Activated T-helper 1 cell treated with anti-CD3 and anti-CD28 coated beads, Interleukin-12 subunit alpha, Interleukin-12 subunit beta, Interleukin-2, Interleukin-4 antibody, amounts not matched to agents 30 ng/mL and 10 ng/mL and 1 ng/mL, durations not matched to agents 14 hours and 24 hours and 36 hours (primary cell): ENCODE measurements around the gene GRAMD1C. TPM values are rescaled to one million over a fixed set of nuclear protein-coding genes. Genes with fewer than 3 reads are reported as not detected.

Experiments
- DNase-seq: peaks from one replicate; pipeline ENCODE4 v3.0.0; 2021; ENCODE audit warnings: low spot score
- H3K27ac Mint-ChIP-seq: one replicate; pipeline ENCODE4 v1.8.0; 2021; ENCODE audit warnings: mild to moderate bottlenecking, mixed read lengths
- H3K27me3 Mint-ChIP-seq: one replicate; pipeline ENCODE4 v1.8.0; 2022; ENCODE audit warnings: mild to moderate bottlenecking, moderate library complexity, mixed read lengths; ENCODE audit not compliant: insufficient read depth
- H3K36me3 Mint-ChIP-seq: one replicate; pipeline ENCODE4 v1.8.0; 2021; ENCODE audit warnings: low read depth, mixed read lengths
- H3K4me1 Mint-ChIP-seq: one replicate; pipeline ENCODE4 v1.8.0; 2021; ENCODE audit warnings: low read depth, mixed read lengths
- H3K4me3 Mint-ChIP-seq: one replicate; pipeline ENCODE4 v1.8.0; 2021; ENCODE audit warnings: mild to moderate bottlenecking, moderate library complexity, mixed read lengths
- H3K9me3 Mint-ChIP-seq: one replicate; pipeline ENCODE4 v1.8.0; 2021; ENCODE audit warnings: mixed read lengths
- intact Hi-C: fragments of 100-400 bp; cut with micrococcal nuclease; formaldehyde crosslinking; loops from one replicate; pipeline ENCODE4 v1.15.1; 2024
- total RNA-seq: library from RNA; stranded (reverse); gene quantifications from 2 replicates; pipeline ENCODE4 v1.2.3, GENCODE V29; 2022

GRAMD1C gene
- total RNA-seq, 1 donor from 2014 or later = 0.05 TPM

DNA sequence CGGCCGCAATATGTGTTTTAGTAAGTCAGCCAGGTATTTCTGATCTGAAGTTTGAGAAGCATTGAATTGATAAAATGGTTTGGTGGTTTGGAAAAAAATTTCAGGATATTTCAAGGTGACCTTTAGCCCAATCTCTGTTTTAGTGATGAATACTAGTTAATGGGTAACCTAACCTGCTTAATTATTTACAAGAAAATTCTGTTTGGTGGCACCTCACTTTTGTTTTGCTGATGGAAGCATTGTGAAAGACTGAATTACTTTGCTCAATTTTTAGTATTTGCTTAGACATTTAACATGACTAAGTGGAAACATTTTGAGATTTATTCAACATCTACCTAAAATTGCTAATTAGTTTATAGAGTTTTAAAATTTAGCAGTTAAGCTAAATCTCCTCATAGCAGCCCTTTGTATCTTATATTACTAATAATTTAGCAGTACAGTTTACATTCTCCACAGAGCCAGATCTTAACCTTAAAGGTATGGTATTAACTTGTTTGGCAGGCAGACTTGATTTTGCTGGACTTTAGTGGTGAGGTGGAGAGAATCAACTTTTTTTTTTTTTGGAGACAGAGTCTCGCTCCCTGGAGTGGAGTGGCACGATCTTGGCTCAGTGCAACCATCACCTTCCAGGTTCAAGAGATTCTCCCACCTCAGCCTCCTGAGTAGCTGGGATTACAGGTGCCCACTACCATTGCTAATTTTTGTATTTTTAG lies 35.4 kb downstream of the GRAMD1C start:
- Mint-ChIP-seq H3K36me3 (no peaks in the 10 kb centered on the region), H3K27me3 (peaks cover 5% of the 10 kb centered on the region), H3K27ac (no peak overlapping the region), H3K9me3 (no peaks in the 10 kb centered on the region), H3K4me1 (no peaks in the 10 kb centered on the region), H3K4me3 (no peak overlapping the region)
- intact Hi-C loops = no loop called here
- DNase-seq = no peak

DNA sequence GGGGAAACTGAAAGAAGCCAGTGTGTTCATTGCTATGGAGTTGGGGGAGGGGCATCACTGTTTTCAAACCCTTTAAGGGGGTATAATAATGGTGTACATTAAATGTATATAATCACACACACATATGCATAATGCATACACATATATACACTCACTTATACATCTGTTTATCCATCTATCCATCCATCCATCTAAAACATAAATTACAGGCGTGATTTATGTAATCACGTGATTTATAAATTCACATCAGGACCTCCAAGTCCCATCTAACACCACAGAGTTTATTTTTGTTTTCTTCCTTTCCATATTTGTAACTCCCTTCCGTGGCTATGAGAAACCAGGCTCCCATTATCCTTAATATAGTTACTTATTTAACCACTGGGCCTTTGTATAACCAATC lies 39.8 kb downstream of the GRAMD1C start:
- Mint-ChIP-seq H3K27me3 (peaks cover 9% of the 10 kb centered on the region), H3K36me3 (no peaks in the 10 kb centered on the region), H3K4me3 (no peak overlapping the region), H3K4me1 (no peaks in the 10 kb centered on the region), H3K27ac (no peak overlapping the region), H3K9me3 (no peaks in the 10 kb centered on the region)
- intact Hi-C loops = no loop called here
- no peak for DNase-seq

DNA sequence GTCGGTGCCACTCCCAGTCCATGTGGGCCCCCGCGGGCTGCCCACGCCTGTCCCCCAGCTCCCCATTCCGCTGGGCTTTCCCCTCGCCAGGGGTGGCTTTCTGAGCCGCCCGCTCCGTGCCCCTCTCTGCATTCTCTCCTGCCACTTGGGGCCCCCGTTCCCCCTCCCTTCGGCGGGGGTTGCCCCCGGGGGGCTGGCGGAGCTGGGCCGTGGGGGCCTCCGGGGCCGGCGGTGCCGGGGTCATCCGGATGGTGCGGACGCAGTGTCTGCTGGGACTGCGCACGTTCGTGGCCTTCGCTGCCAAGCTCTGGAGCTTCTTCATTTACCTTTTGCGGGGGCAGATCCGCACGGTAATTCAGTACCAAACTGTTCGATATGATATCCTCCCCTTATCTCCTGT lies 46.5 kb downstream of the GRAMD1C start:
- H3K27ac Mint-ChIP-seq = no peak overlapping the region
- no peak for DNase-seq
- H3K27me3 Mint-ChIP-seq = peaks cover 3% of the 10 kb centered on the region

DNA sequence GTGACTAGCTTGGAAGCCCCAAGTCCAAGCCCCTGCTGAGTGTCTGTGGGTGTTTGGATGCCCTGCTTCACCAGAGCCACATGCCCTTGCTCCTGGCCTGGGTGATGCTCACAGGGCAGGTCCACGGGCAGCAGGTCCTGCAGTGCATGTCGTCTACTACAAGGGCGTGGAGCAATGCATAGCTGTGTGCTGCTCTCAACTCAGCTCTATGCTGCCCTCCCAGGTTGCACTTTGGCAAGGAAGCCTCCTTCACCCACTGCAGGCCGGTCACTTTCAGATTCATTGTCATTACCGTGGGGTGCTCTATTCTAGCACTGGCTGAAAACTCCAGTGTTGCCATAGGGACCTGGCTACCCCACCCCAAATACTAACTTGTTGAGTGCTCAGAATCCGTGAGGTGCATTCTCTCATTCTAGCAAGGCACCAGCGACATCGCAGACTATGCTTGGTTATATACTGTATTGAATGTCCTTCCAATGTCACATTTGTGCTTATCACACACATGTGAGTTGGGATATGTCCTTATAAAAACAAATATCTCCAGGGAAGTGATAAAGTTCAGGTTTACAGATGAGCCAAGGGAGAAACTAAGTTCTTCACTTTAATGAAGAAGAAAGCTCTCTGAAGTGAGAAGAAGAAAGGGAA lies 51.8 kb downstream of the GRAMD1C start:
- no peak overlapping the region for H3K27ac Mint-ChIP-seq
- no peak overlapping the region for H3K4me3 Mint-ChIP-seq
- H3K36me3 Mint-ChIP-seq = no peaks in the 10 kb centered on the region
- intact Hi-C loops = no loop called here
- H3K9me3 Mint-ChIP-seq = no peaks in the 10 kb centered on the region
- DNase-seq = no peak
- peaks cover 6% of the 10 kb centered on the region for H3K27me3 Mint-ChIP-seq
- H3K4me1 Mint-ChIP-seq = no peaks in the 10 kb centered on the region

More for the DNA sequence above, 46.5 kb downstream of the GRAMD1C start:
- Mint-ChIP-seq H3K4me1 (no peaks in the 10 kb centered on the region), H3K4me3 (no peak overlapping the region), H3K36me3 (no peaks in the 10 kb centered on the region), H3K9me3 (no peaks in the 10 kb centered on the region)
- intact Hi-C loops = no loop called here

DNA sequence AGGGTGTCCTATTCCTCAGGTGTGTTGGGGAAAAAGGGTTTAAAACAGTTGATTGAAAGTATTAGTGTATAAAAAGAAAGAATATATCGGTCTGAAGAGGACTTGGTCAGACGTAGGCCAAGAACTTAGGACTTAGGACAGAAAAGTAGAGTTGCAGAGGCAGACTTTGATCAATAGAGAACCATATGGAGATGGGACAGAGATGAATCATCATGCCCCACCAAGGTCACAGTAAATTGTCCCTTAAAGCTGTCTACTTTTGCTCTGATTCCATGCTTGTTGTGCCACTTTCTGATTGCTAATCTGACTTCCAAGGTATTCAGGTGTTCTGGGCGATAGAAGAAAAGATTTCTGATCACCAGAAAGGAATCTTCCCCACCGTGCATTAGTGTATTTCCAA lies 56.3 kb downstream of the GRAMD1C start:
- intact Hi-C loops = no loop called here
- no peak overlapping the region for H3K27ac Mint-ChIP-seq
- peaks cover 6% of the 10 kb centered on the region for H3K4me1 Mint-ChIP-seq
- no peak overlapping the region for H3K4me3 Mint-ChIP-seq
- H3K27me3 Mint-ChIP-seq = peaks cover 6% of the 10 kb centered on the region
- no peak for DNase-seq
- no peaks in the 10 kb centered on the region for H3K9me3 Mint-ChIP-seq
- H3K36me3 Mint-ChIP-seq = no peaks in the 10 kb centered on the region

DNA sequence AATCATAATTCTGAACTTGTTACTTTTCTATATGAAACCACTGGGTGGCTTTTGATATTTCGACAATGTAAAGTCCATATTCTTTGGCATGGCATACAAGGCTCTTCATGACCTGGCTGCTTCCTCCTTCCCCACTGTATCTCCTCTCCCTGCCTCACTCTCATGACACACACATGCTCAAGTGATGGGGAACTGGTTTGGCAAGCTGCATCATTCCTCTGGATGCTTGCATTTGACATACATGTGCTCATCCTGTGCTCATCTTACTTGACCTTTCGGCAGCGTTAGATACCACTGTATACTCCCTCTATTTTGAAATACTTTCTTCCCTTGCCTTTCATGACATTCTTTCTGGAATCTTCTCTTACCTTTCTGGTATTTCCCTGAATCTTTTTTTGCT lies 57.4 kb downstream of the GRAMD1C start:
- no peak overlapping the region for H3K27ac Mint-ChIP-seq
- H3K9me3 Mint-ChIP-seq = no peaks in the 10 kb centered on the region
- intact Hi-C loops = no loop called here
- no peaks in the 10 kb centered on the region for H3K36me3 Mint-ChIP-seq
- H3K4me3 Mint-ChIP-seq = no peak overlapping the region
- DNase-seq = no peak
- H3K4me1 Mint-ChIP-seq = peaks cover 6% of the 10 kb centered on the region
- H3K27me3 Mint-ChIP-seq = peaks cover 3% of the 10 kb centered on the region

DNA sequence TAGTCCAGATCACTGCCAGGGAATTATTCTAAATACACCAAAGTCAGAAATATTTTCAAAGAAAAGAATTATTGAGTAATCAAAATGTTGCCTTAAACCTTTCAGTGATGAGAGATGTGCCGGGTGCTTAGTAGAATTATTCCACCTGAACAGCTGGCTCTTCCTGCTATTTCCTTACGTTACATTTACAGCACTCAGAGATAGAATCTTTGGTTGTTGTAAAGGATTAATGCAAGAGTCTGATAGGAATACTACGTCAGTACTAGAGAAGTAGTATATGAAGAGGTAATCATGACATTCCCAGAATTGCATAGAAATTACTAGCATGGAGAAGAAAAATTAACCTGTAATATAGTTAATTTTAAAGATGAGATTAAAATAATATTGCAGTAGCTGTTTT lies 58.3 kb downstream of the GRAMD1C start:
- DNase-seq = no peak
- Mint-ChIP-seq H3K4me1 (peaks cover 6% of the 10 kb centered on the region), H3K27ac (no peak overlapping the region), H3K4me3 (no peak overlapping the region), H3K9me3 (no peaks in the 10 kb centered on the region), H3K36me3 (no peaks in the 10 kb centered on the region), H3K27me3 (peaks cover 3% of the 10 kb centered on the region)
- intact Hi-C loops = no loop called here

DNA sequence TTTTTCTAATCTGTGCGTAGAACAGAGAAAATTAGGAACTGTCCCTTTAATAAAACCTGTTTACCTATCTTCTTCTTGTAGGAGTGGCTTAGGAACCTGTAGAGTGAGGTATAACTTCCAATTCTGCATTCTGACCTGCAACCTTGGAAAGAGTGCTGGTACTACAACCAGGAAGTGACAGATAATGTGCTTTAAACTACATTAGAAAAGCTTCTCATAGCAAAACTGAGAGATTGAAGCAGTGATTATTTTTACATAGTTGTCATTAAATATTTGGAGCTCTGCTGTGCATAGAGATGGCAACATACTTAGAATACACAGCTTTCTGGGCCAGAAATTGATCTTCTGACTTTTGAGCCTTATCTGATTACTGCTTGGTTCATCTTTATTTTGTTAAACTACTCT lies 58.8 kb downstream of the GRAMD1C start:
- no peaks in the 10 kb centered on the region for H3K36me3 Mint-ChIP-seq
- intact Hi-C loops = no loop called here
- H3K9me3 Mint-ChIP-seq = no peaks in the 10 kb centered on the region
- DNase-seq = no peak
- peaks cover 6% of the 10 kb centered on the region for H3K4me1 Mint-ChIP-seq
- H3K27me3 Mint-ChIP-seq = peaks cover 3% of the 10 kb centered on the region
- no peak overlapping the region for H3K27ac Mint-ChIP-seq
- H3K4me3 Mint-ChIP-seq = no peak overlapping the region

DNA sequence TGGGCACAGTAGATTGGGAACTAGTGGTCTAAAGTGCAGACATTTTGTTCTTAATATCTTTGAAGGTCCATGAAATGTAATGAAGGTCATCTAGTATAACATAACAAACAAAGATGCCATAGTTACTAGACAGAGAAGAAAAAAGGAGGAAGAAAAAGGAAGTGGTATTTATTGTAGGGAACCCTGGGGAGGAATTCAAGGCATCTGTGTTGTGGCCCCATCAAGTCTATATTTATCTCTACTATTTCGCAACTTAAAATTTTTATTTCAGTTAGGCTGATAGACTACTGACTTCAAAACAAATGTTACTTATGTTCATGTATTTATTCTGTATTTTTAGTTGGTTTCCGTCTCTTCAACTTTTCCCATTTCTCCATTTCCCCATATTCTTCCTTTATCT lies 60.3 kb downstream of the GRAMD1C start:
- H3K9me3 Mint-ChIP-seq = no peaks in the 10 kb centered on the region
- no peak for DNase-seq
- peaks cover 6% of the 10 kb centered on the region for H3K4me1 Mint-ChIP-seq
- H3K27ac Mint-ChIP-seq = no peak overlapping the region
- no peaks in the 10 kb centered on the region for H3K36me3 Mint-ChIP-seq
- H3K4me3 Mint-ChIP-seq = no peak overlapping the region
- peaks cover 1% of the 10 kb centered on the region for H3K27me3 Mint-ChIP-seq
- intact Hi-C loops = no loop called here

DNA sequence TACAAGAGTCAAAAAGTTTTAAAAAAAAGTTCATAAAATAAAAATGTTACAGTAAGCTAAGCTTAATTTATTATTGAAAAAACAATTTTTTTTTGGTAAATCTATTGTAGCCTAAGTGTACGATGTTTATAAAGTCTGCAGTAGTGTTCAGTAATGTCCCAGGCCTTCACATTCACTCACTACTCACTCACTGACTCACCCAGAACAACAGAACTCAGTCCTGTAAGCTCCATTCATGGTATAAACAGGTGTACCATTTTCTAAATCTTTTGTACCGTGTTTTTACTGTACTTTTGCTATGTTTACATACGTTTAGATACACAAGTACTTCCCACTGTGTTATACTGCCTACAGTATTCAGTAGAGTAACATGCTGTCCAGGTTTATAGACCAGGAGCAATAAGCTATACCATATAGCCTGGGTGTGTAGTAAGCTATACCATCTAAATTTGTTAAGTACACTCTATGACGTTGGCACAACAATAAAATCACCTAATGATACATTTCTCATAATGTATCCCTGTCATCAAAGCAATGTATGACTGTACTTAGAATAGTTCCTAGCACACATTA lies 68.1 kb downstream of the GRAMD1C start:
- Mint-ChIP-seq H3K27ac (no peak overlapping the region), H3K9me3 (no peaks in the 10 kb centered on the region), H3K4me3 (no peak overlapping the region), H3K27me3 (peaks cover 7% of the 10 kb centered on the region), H3K4me1 (no peaks in the 10 kb centered on the region), H3K36me3 (no peaks in the 10 kb centered on the region)
- intact Hi-C loops = no loop called here
- DNase-seq = no peak

DNA sequence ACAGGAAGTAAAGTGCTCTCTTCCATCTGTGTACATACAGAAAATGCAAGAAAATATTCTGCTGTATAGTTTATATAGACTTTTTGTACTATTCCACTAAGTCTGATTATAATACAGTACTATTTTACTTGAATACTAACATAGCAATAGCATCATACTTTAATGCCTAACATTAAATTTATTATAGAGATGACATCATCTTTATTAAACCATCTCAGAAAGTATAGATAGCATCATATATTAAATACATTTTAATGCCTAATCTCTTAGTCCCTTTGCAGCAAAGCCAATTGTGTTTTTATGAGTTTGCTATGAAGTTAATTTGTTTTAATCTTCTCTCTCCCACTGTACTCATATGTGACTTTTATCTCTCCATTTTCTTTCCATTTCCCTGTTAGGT lies 69.5 kb downstream of the GRAMD1C start:
- intact Hi-C loops = no loop called here
- H3K4me3 Mint-ChIP-seq = no peak overlapping the region
- H3K27me3 Mint-ChIP-seq = peaks cover 7% of the 10 kb centered on the region
- H3K36me3 Mint-ChIP-seq = no peaks in the 10 kb centered on the region
- H3K9me3 Mint-ChIP-seq = no peaks in the 10 kb centered on the region
- no peak for DNase-seq
- H3K27ac Mint-ChIP-seq = no peak overlapping the region
- H3K4me1 Mint-ChIP-seq = peaks cover 7% of the 10 kb centered on the region

DNA sequence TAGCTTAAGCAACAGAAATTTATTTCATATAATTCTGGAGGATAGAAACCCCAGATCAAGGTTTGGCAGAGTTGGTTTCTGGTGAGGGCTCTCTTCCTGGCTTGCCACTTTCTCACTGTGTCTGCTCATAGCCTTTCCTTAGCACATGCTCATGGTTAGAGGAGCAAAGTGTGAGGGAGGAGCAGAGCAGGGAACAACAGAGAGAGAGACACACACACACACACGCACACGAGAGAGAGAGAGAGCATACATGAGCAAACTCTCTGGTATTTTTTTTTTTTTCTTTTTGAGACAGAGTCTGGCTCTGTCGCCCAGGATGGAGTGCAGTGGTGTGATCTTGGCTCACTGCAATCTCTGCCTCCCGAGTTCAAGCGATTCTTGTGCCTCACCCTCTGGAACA lies 72.4 kb downstream of the GRAMD1C start:
- H3K9me3 Mint-ChIP-seq = no peaks in the 10 kb centered on the region
- DNase-seq = no peak
- intact Hi-C loops = no loop called here
- no peak overlapping the region for H3K4me3 Mint-ChIP-seq
- H3K27me3 Mint-ChIP-seq = peaks cover 3% of the 10 kb centered on the region
- H3K27ac Mint-ChIP-seq = no peak overlapping the region
- peaks cover 7% of the 10 kb centered on the region for H3K4me1 Mint-ChIP-seq
- no peaks in the 10 kb centered on the region for H3K36me3 Mint-ChIP-seq

DNA sequence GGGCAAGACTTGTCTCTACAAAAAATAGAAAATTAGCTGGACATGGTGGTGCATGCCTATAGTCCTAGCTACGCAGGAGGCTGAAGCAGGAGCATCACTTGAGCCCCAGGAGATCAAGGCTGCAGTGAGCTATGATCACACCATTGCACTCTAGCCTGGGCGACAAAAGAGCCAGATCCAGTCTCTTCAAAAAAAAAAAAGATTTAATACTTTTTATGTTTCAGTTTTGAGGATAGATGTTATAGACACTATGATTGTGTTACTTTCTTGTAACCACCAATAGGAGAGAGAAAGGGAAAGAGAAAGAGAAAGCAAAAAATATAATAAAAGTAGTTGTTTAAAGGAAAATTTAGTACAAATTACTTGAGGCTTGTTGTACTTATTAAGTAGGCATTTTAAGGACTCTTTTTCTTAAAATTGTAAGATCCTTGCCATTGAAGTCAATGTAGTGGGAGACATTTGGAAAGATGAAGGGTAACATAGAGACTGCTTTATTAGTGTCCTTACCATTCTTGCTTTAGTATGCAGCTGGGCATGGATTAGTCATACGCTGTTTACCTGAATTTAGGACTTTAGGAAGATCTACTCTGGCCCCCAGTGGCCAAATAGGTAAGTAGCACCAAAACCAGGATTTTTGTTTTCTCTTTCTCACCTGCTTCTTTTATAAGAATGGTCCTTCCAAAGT lies 74.1 kb downstream of the GRAMD1C start:
- peak; percentile 8 for DNase-seq
- no peaks in the 10 kb centered on the region for H3K36me3 Mint-ChIP-seq
- no peak overlapping the region for H3K4me3 Mint-ChIP-seq
- intact Hi-C loops = loop anchor here (1.0 to 2.0 kb wide), 6 partner anchors 68 to 418 kb away; partner anchors contain the start of genes CCDC191, GRAMD1C and QTRT2
- peaks cover 7% of the 10 kb centered on the region for H3K4me1 Mint-ChIP-seq
- no peaks in the 10 kb centered on the region for H3K9me3 Mint-ChIP-seq
- no peaks in the 10 kb centered on the region for H3K27me3 Mint-ChIP-seq
- no peak overlapping the region for H3K27ac Mint-ChIP-seq
